HepG2 (cell line): ENCODE data around the gene BRMS1. TPM values are rescaled to one million over a fixed set of nuclear protein-coding genes. Genes with fewer than 3 reads are reported as not detected.

Experiments
- ATAD3A ChIP-seq: sonication (generic); formaldehyde crosslinking; IDR thresholded peaks from 2 replicates; pipeline ENCODE4 v1.4.0; 2020; ENCODE audit warnings: missing genetic modification reagents
- CBFB ChIP-seq: sonication (generic); formaldehyde crosslinking; IDR thresholded peaks from 2 replicates; pipeline ENCODE4 v1.4.0; 2020; ENCODE audit warnings: missing genetic modification reagents
- DMTF1 ChIP-seq: sonication (generic); formaldehyde crosslinking; IDR thresholded peaks from 2 replicates; pipeline ENCODE4 v1.4.0; 2020; ENCODE audit warnings: mild to moderate bottlenecking, missing genetic modification reagents
- FOXO1 ChIP-seq: sonication (generic); formaldehyde crosslinking; IDR thresholded peaks from 2 replicates; pipeline ENCODE4 v1.4.0; 2020; ENCODE audit warnings: missing genetic modification reagents
- GATAD1 ChIP-seq: IDR thresholded peaks from 2 replicates; pipeline ENCODE4 v1.6.1; 2016; ENCODE audit warnings: missing genetic modification reagents, missing compliant biosample characterization
- NR2F2 ChIP-seq: IDR thresholded peaks from 2 replicates; pipeline ENCODE4 v1.6.1; 2012; ENCODE audit warnings: low read depth, inconsistent platforms, borderline replicate concordance
- PCBP1 ChIP-seq: fragments of 200-400 bp; formaldehyde crosslinking; IDR thresholded peaks from 2 replicates; pipeline ENCODE4 v1.6.1; 2017; ENCODE audit warnings: mild to moderate bottlenecking, low read depth, low read length, borderline replicate concordance
- SMAD9 ChIP-seq: sonication (generic); formaldehyde crosslinking; IDR thresholded peaks from 2 replicates; pipeline ENCODE4 v1.5.1; 2020; ENCODE audit warnings: mild to moderate bottlenecking, missing genetic modification reagents
- TCF12 ChIP-seq, 2 experiments: fragments of 450-650 bp in 1 of 2; sonication (generic) in 1 of 2; formaldehyde crosslinking in 1 of 2; IDR thresholded peaks; 2 replicates each; pipeline versions ENCODE4 v1.6.1 to v1.8.0; 2017 to 2022; ENCODE audit warnings: antibody characterized with exemption in 1 of 2, mild to moderate bottlenecking in 1 of 2, missing genetic modification reagents in 1 of 2, moderate library complexity in 1 of 2
- U2AF2 ChIP-seq: fragments of 200-400 bp; formaldehyde crosslinking; IDR thresholded peaks from 2 replicates; pipeline ENCODE4 v1.6.1; 2017; ENCODE audit warnings: low read depth, mild to moderate bottlenecking, low read length
- YY1 ChIP-seq: IDR thresholded peaks from 2 replicates; pipeline ENCODE4 v1.6.1; 2011; ENCODE audit warnings: low read length, low read depth, moderate library complexity, mild to moderate bottlenecking; ENCODE audit not compliant: insufficient read depth, insufficient replicate concordance
- ZMYM4 ChIP-seq: sonication (generic); formaldehyde crosslinking; IDR thresholded peaks from 2 replicates; pipeline ENCODE4 v1.8.1; 2023; ENCODE audit warnings: mild to moderate bottlenecking, missing genetic modification reagents
- ZNF496 ChIP-seq: sonication (generic); formaldehyde crosslinking; IDR thresholded peaks from 2 replicates; pipeline ENCODE4 v1.8.1; 2023; ENCODE audit warnings: mild to moderate bottlenecking, moderate library complexity, missing genetic modification reagents; ENCODE audit not compliant: insufficient replicate concordance
- ZNF607 ChIP-seq: sonication (generic); formaldehyde crosslinking; IDR thresholded peaks from 2 replicates; pipeline ENCODE4 v1.5.1; 2020; ENCODE audit warnings: missing genetic modification reagents, mild to moderate bottlenecking, borderline replicate concordance
- ZNF615 ChIP-seq: sonication (generic); formaldehyde crosslinking; IDR thresholded peaks from 2 replicates; pipeline ENCODE4 v1.5.0; 2020; ENCODE audit warnings: mild to moderate bottlenecking, missing genetic modification reagents, borderline replicate concordance
- ZNF660 ChIP-seq: sonication (generic); formaldehyde crosslinking; IDR thresholded peaks from 2 replicates; pipeline ENCODE4 v1.5.1; 2020; ENCODE audit warnings: mild to moderate bottlenecking, low read depth, missing genetic modification reagents, borderline replicate concordance
- ZNF724P ChIP-seq: sonication (generic); formaldehyde crosslinking; IDR thresholded peaks from 2 replicates; pipeline ENCODE4 v1.8.0; 2022; ENCODE audit warnings: missing genetic modification reagents, borderline replicate concordance
- ZSCAN20 ChIP-seq: sonication (generic); formaldehyde crosslinking; IDR thresholded peaks from 2 replicates; pipeline ENCODE4 v1.4.0; 2020; ENCODE audit warnings: missing genetic modification reagents, mild to moderate bottlenecking, borderline replicate concordance
- polyA plus RNA-seq, 8 experiments: library from polyadenylated mRNA; depleted of rRNA in 3 of 8; stranded (reverse) in 7 of 8; unstranded in 1 of 8; fragments of >200 nt; fragmentation: Illumina TruSeq in 4 of 8; extraction: Trizol in 4 of 8; gene quantifications; 2 replicates each; pipeline versions ENCODE4 v1.2.1 to v1.2.3, GENCODE V29; 2011 to 2016; ENCODE audit warnings: low read depth in 4 of 8, missing spikeins in 1 of 8, mixed read lengths in 1 of 8; ENCODE audit not compliant: insufficient read depth in 1 of 8
- total RNA-seq, 5 experiments: library from RNA; depleted of rRNA; stranded (reverse); fragments of >200 nt; fragmentation: Illumina TruSeq; extraction: Trizol; gene quantifications; 2 replicates each; pipeline ENCODE4 v1.2.3, GENCODE V29; 2016; ENCODE audit warnings: low read depth in 1 of 5
- TF ChIP-seq, protein P1 (sequence below): sonication (generic); formaldehyde crosslinking; IDR thresholded peaks from 2 replicates; pipeline ENCODE4 v1.9.0; 2021; ENCODE audit warnings: mild to moderate bottlenecking, missing genetic modification reagents
- TF ChIP-seq, protein P2 (sequence below): IDR thresholded peaks from 2 replicates; pipeline ENCODE4 v1.6.1; 2016; ENCODE audit warnings: mild to moderate bottlenecking, missing biosample characterization, missing genetic modification reagents

BRMS1 gene
- total and polyA plus RNA-seq, 2 of the 13 experiments (the other 11 are each of a cell fraction or from before 2014, with no cell fraction given) = 15.8 to 55.7 TPM

GRCh38 chr11:66344550-66345315 lies at the start of gene BRMS1 (continued):
- TF ChIP-seq NR2F2 (no peak), ZNF607 (CRISPR knock-in tag) (no peak), ZNF724P (CRISPR knock-in tag) (peak; percentile 64; the same call in 1 of the 2 replicates), CBFB (peak; percentile 45; the same call in 1 of the 2 replicates), FOXO1 (0 out of 2 replicates have a peak, but pooled peaks have one; percentile 30), ZNF660 (no peak), ATAD3A (CRISPR knock-in tag) (no peak), U2AF2 (no peak), ZSCAN20 (no peak), PCBP1 (peak; percentile 89; the same call in 1 of the 2 replicates), ZNF615 (CRISPR knock-in tag) (no peak), YY1 (peak; percentile 77), ZNF496 (CRISPR knock-in tag) (no peak), TCF12 (IDR thresholded peaks at IDR 0.05) (no peak), TCF12 (CRISPR knock-in tag; IDR thresholded peaks at IDR 0.05) (no peak), DMTF1 (CRISPR knock-in tag) (0 out of 2 replicates have a peak, but pooled peaks have one; percentile 15), SMAD9 (CRISPR knock-in tag) (no peak), ZMYM4 (CRISPR knock-in tag) (peak; percentile 82), GATAD1 (peak; percentile 99)
- TF ChIP-seq, protein P1, sequence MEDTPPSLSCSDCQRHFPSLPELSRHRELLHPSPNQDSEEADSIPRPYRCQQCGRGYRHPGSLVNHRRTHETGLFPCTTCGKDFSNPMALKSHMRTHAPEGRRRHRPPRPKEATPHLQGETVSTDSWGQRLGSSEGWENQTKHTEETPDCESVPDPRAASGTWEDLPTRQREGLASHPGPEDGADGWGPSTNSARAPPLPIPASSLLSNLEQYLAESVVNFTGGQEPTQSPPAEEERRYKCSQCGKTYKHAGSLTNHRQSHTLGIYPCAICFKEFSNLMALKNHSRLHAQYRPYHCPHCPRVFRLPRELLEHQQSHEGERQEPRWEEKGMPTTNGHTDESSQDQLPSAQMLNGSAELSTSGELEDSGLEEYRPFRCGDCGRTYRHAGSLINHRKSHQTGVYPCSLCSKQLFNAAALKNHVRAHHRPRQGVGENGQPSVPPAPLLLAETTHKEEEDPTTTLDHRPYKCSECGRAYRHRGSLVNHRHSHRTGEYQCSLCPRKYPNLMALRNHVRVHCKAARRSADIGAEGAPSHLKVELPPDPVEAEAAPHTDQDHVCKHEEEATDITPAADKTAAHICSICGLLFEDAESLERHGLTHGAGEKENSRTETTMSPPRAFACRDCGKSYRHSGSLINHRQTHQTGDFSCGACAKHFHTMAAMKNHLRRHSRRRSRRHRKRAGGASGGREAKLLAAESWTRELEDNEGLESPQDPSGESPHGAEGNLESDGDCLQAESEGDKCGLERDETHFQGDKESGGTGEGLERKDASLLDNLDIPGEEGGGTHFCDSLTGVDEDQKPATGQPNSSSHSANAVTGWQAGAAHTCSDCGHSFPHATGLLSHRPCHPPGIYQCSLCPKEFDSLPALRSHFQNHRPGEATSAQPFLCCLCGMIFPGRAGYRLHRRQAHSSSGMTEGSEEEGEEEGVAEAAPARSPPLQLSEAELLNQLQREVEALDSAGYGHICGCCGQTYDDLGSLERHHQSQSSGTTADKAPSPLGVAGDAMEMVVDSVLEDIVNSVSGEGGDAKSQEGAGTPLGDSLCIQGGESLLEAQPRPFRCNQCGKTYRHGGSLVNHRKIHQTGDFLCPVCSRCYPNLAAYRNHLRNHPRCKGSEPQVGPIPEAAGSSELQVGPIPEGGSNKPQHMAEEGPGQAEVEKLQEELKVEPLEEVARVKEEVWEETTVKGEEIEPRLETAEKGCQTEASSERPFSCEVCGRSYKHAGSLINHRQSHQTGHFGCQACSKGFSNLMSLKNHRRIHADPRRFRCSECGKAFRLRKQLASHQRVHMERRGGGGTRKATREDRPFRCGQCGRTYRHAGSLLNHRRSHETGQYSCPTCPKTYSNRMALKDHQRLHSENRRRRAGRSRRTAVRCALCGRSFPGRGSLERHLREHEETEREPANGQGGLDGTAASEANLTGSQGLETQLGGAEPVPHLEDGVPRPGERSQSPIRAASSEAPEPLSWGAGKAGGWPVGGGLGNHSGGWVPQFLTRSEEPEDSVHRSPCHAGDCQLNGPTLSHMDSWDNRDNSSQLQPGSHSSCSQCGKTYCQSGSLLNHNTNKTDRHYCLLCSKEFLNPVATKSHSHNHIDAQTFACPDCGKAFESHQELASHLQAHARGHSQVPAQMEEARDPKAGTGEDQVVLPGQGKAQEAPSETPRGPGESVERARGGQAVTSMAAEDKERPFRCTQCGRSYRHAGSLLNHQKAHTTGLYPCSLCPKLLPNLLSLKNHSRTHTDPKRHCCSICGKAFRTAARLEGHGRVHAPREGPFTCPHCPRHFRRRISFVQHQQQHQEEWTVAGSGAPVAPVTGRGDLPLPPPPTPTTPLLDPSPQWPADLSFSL = no peak
- TF ChIP-seq, protein P2, sequence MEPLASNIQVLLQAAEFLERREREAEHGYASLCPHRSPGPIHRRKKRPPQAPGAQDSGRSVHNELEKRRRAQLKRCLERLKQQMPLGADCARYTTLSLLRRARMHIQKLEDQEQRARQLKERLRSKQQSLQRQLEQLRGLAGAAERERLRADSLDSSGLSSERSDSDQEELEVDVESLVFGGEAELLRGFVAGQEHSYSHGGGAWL (CRISPR knock-in tag) = peak; percentile 69
